NT2/D1 (cell line): Measurements from ENCODE around the gene TMEM121.

Experiments
- DNase-seq: peaks from one replicate; pipeline ENCODE4 v3.0.0-alpha.2; 2011; ENCODE audit warnings: low read depth, low spot score
- H3K27me3 ChIP-seq: 2 replicates; pipeline ENCODE4 v1.6.0; 2011; ENCODE audit warnings: mild to moderate bottlenecking; ENCODE audit not compliant: insufficient read length, insufficient read depth
- H3K36me3 ChIP-seq: 2 replicates; pipeline ENCODE4 v1.6.1; 2011; ENCODE audit warnings: mild to moderate bottlenecking, low read length, mixed read lengths; ENCODE audit not compliant: insufficient read depth, insufficient read length
- H3K4me1 ChIP-seq: 2 replicates; pipeline ENCODE4 v1.5.1; 2011; ENCODE audit not compliant: insufficient read depth, insufficient read length
- H3K4me3 ChIP-seq: 2 replicates; pipeline ENCODE4 v1.5.1; 2011; ENCODE audit warnings: low read depth; ENCODE audit not compliant: insufficient read length
- H3K9ac ChIP-seq: 2 replicates; pipeline ENCODE4 v1.6.0; 2011; ENCODE audit warnings: low read depth; ENCODE audit not compliant: insufficient read length
- H3K9me3 ChIP-seq: 2 replicates; pipeline ENCODE4 v1.5.1; 2011; ENCODE audit warnings: mild to moderate bottlenecking, low read length; ENCODE audit not compliant: insufficient read depth
- SUZ12 ChIP-seq: IDR thresholded peaks from 2 replicates; pipeline ENCODE4 v1.6.1; 2011; ENCODE audit not compliant: insufficient read length, insufficient read depth; ENCODE audit errors: extremely low read depth
- YY1 ChIP-seq: IDR thresholded peaks from 2 replicates; pipeline ENCODE4 v1.6.1; 2011; ENCODE audit not compliant: insufficient read length, insufficient read depth
- ZNF274 ChIP-seq: IDR thresholded peaks from 2 replicates; pipeline ENCODE4 v1.6.1; 2011; ENCODE audit warnings: mild to moderate bottlenecking, low read depth, low read length

TMEM121 gene

GRCh38 chr14:105484997-105485393 is 41.4 kb upstream of the TMEM121 start:
- Histone ChIP-seq H3K36me3 (peaks cover 6% of the 10 kb centered on the region), H3K27me3 (peaks cover 20% of the 10 kb centered on the region), H3K4me3 (no peak overlapping the region), H3K9ac (no peak overlapping the region), H3K9me3 (no peaks in the 10 kb centered on the region), H3K4me1 (peaks cover 41% of the 10 kb centered on the region)
- TF ChIP-seq YY1 (no peak), ZNF274 (no peak), SUZ12 (no peak)
- no peak for DNase-seq

GRCh38 chr14:105485739-105486162 is 40.6 kb upstream of the TMEM121 start:
- H3K36me3 ChIP-seq = peaks cover 5% of the 10 kb centered on the region
- no peaks in the 10 kb centered on the region for H3K9me3 ChIP-seq
- peaks cover 20% of the 10 kb centered on the region for H3K27me3 ChIP-seq
- H3K4me1 ChIP-seq = peaks cover 38% of the 10 kb centered on the region
- peak; percentile 61 for TF ChIP-seq YY1
- no peak for TF ChIP-seq ZNF274
- TF ChIP-seq SUZ12 = no peak
- no peak for DNase-seq
- peak overlapping the region; percentile 70 for H3K9ac ChIP-seq
- peak overlapping the region; percentile 54 for H3K4me3 ChIP-seq

DNA sequence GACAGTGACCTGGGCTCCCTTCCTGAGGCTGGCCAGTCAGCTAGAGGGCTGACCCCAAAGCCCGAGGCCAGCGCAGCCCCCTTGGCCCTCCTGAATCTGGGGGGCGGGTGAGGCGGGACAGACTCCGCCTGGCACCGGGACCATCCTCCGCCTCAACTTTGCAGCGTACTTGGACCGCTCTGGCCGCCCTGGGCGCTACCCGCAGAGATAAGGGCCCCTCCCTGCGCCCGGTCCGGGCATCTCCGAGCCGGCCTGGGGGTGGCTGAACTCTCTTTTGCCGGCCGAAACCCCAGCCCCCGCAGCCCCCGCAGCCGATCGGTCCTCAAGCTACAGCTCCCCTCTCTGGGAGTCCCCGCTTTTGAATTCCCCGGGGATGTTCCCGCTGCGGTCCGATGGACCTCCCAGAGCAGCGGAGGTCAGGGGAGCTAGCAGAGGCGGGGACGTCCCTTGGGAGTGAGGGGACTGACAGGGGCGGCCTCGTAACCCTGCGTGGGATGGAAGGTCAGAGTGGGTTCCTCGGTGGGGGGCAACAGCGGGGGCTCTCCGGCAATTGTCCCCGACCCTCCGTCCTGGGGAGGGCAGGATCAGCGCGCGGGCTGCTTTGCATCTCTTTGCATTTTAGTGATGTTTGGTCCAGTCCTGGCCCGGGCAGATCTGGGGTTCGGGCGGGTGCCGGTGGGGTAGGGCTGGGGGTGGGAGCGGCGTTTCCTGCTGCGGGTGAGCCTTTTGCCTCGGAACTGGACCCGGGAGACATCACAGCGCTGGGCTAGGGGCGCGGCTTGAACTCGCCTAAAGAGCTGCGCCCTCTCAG is 40.0 kb upstream of the TMEM121 start, which contains the start of gene CRIP1:
CRIP1 (plus strand) TSS at position 724 of the 811 bp plus-strand sequence. CDS start 374 bp downstream, outside the sequence.
- H3K36me3 ChIP-seq = peaks cover 5% of the 10 kb centered on the region
- peaks cover 34% of the 10 kb centered on the region for H3K4me1 ChIP-seq
- H3K9me3 ChIP-seq = no peaks in the 10 kb centered on the region
- peak within 1 kb of the TSS; percentile 85 for H3K9ac ChIP-seq
- TF ChIP-seq YY1 = no peak
- TF ChIP-seq SUZ12 = no peak
- DNase-seq = no peak
- H3K4me3 ChIP-seq = peak within 1 kb of the TSS; percentile 54
- H3K27me3 ChIP-seq = peaks cover 20% of the 10 kb centered on the region

DNA sequence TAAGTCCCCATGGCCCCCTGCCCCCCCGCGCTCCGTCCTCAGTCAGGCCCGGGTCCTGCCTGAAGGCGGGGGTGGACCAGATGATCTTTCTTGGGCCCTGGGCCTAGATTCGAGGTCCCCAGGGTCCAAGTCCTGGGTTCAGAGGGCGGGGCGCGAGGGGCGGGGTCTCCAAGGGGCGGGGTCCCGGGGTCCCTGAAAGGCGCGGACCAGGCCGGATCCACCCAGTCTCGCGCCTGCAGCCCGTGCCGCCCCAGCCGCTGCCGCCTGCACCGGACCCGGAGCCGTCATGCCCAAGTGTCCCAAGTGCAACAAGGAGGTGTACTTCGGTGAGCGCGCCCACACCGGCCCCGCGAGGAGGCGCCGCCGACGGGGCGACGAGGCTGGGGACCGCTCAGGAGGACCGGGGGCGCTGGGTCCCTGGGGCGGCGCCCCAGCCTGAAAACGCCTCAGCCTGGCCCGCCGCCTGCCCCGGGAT is 39.4 kb upstream of the TMEM121 start:
- peaks cover 36% of the 10 kb centered on the region for H3K4me1 ChIP-seq
- H3K9me3 ChIP-seq = no peaks in the 10 kb centered on the region
- peaks cover 20% of the 10 kb centered on the region for H3K27me3 ChIP-seq
- DNase-seq = no peak
- TF ChIP-seq YY1 (no peak), SUZ12 (no peak), ZNF274 (no peak)
- H3K9ac ChIP-seq = peak overlapping the region; percentile 85
- peaks cover 8% of the 10 kb centered on the region for H3K36me3 ChIP-seq
- H3K4me3 ChIP-seq = peak overlapping the region; percentile 54

DNA sequence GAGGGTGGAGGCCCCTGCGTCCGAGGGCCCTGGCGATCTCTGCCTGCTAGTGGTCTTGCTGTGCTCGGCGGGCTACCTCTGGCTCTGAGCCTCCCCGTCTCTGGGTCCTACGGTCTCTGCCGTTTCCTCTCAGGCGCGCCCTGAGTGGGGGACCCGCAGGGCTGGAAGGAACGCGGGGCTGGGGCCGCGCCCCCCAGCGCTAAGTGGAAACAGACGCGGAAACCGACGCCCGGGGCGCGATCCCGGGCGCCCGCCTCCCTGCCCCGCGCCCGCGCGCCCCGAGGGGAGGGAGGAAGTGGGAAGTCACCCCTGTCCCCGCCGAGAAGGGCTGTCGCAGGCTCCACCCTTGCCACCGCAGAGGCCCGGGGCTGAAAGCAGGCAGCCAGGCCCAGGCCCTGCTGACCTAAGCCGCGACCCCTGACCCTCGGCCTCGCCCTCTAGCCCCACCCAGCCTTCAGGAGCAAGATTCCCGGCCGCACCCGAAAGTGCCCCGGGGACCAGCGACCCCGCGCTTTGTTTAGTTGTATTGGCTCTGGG is 38.9 kb upstream of the TMEM121 start:
- peak overlapping the region; percentile 54 for H3K4me3 ChIP-seq
- peaks cover 34% of the 10 kb centered on the region for H3K4me1 ChIP-seq
- H3K36me3 ChIP-seq = peaks cover 13% of the 10 kb centered on the region
- peak overlapping the region; percentile 85 for H3K9ac ChIP-seq
- no peaks in the 10 kb centered on the region for H3K9me3 ChIP-seq
- no peak for DNase-seq
- TF ChIP-seq ZNF274 = no peak
- no peak for TF ChIP-seq SUZ12
- no peak for TF ChIP-seq YY1
- H3K27me3 ChIP-seq = peaks cover 20% of the 10 kb centered on the region

DNA sequence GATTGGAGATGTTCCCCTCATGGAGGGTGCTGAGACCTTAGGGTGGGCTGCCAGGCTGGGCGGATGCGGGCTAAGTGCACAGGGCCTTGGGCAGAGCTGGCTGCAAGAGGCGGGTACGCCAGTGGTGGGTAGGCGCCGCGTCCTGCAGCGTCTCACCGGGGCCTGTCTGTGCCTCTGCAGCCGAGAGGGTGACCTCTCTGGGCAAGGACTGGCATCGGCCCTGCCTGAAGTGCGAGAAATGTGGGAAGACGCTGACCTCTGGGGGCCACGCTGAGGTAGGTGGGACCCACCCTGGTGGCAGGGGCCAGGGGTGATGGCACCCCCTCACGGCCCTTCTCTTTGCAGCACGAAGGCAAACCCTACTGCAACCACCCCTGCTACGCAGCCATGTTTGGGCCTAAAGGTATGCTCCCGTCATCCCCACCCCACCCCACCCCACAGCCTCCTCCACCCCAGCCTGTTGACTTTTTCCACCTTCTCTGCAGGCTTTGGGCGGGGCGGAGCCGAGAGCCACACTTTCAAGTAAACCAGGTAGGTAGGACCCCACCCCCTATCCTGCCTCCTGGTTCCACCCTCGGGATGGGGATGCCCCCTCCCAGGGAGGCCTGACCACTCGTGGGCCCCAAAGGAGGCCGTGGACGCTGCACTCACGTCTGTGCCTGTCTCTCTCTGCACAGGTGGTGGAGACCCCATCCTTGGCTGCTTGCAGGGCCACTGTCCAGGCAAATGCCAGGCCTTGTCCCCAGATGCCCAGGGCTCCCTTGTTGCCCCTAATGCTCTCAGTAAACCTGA is 38.2 kb upstream of the TMEM121 start:
- no peak for TF ChIP-seq SUZ12
- no peak for TF ChIP-seq ZNF274
- TF ChIP-seq YY1 = no peak
- H3K4me1 ChIP-seq = peaks cover 32% of the 10 kb centered on the region
- H3K9me3 ChIP-seq = no peaks in the 10 kb centered on the region
- peak overlapping the region; percentile 85 for H3K9ac ChIP-seq
- DNase-seq = no peak
- H3K36me3 ChIP-seq = peaks cover 19% of the 10 kb centered on the region
- H3K4me3 ChIP-seq = peak overlapping the region; percentile 54
- peaks cover 20% of the 10 kb centered on the region for H3K27me3 ChIP-seq
